SK-N-SH (cell line): ENCODE measurements around the gene SAMD14. TPM values are rescaled to one million over a fixed set of nuclear protein-coding genes. Genes with fewer than 3 reads are reported as not detected.

Experiments used
- CTCF ChIA-PET: fragments of 300-600, 350-600 bp; formaldehyde crosslinking; extraction: SDS; loops from one replicate; lab custom pipeline; 2021; lab: Yijun Ruan, JAX
- POLR2A ChIA-PET: fragments of 350-600 bp; sonication (Branson Sonifier 250); formaldehyde crosslinking; extraction: SDS; loops from one replicate; lab custom pipeline; 2020; ENCODE audit warnings: antibody characterized with exemption, inconsistent platforms; lab: Yijun Ruan, JAX
- DNase-seq: peaks from one replicate; pipeline ENCODE4 v3.0.0; 2012
- H2AFZ ChIP-seq: fragments of 200-600 bp; sonication (generic); 2 replicates; pipeline ENCODE4 v1.8.1; 2016; ENCODE audit warnings: antibody characterized with exemption, mild to moderate bottlenecking, low read depth
- H3F3A ChIP-seq: fragments of 200-600 bp; sonication (generic); replicated peaks from 2 replicates; pipeline ENCODE3; 2016; ENCODE audit warnings: antibody characterized with exemption, mild to moderate bottlenecking; ENCODE audit not compliant: insufficient read depth
- H3K27ac ChIP-seq, 2 experiments: fragments of 200-500 bp in 1 of 2; fragments of 200-600 bp in 1 of 2; sonication (Bioruptor generic) in 1 of 2; sonication (generic), shearing (Covaris generic) in 1 of 2; 2 replicates each; pipeline versions ENCODE4 v1.5.1 to v1.6.1; 2014 to 2016; ENCODE audit warnings: low read depth in 2 of 2, inconsistent platforms in 1 of 2, low read length in 1 of 2, mild to moderate bottlenecking in 1 of 2, mixed read lengths in 1 of 2
- H3K27me3 ChIP-seq: fragments of 200-600 bp; sonication (generic), shearing (Covaris generic); 2 replicates; pipeline ENCODE4 v1.6.1; 2016; ENCODE audit warnings: mixed run types; ENCODE audit not compliant: insufficient read depth
- H3K36me3 ChIP-seq, 2 experiments: fragments of 200-500 bp in 1 of 2; fragments of 200-600 bp in 1 of 2; sonication (Bioruptor generic) in 1 of 2; sonication (generic) in 1 of 2; replicated peaks in 1 of 2; 2 replicates each; pipeline versions ENCODE3 to v1.5.1; 2014 to 2016; ENCODE audit warnings: low read length in 1 of 2, mild to moderate bottlenecking in 1 of 2; ENCODE audit not compliant: insufficient read depth in 2 of 2, control insufficient read depth in 1 of 2
- H3K4me1 ChIP-seq, 2 experiments: fragments of 200-500 bp in 1 of 2; fragments of 200-600 bp in 1 of 2; sonication (Bioruptor generic) in 1 of 2; sonication (generic), shearing (Covaris generic) in 1 of 2; 2 replicates each; pipeline versions ENCODE4 v1.5.1 to v1.6.1; 2014 to 2016; ENCODE audit warnings: low read depth in 1 of 2, low read length in 1 of 2, mixed run types in 1 of 2; ENCODE audit not compliant: insufficient read depth in 2 of 2, control insufficient read depth in 1 of 2
- H3K4me2 ChIP-seq: fragments of 200-600 bp; sonication (generic), shearing (Covaris generic); 2 replicates; pipeline ENCODE4 v1.6.1; 2017; ENCODE audit warnings: mixed run types
- H3K4me3 ChIP-seq, 2 experiments: fragments of 200-500 bp in 1 of 2; fragments of 200-600 bp in 1 of 2; sonication (Bioruptor generic) in 1 of 2; sonication (generic), shearing (Covaris generic) in 1 of 2; 2 replicates each; pipeline versions ENCODE4 v1.5.1 to v1.8.1; 2014 to 2016; ENCODE audit warnings: low read depth in 2 of 2, inconsistent platforms in 1 of 2, low read length in 1 of 2, mild to moderate bottlenecking in 1 of 2, mixed read lengths in 1 of 2, moderate library complexity in 1 of 2
- H3K79me2 ChIP-seq: fragments of 200-600 bp; sonication (generic); 2 replicates; pipeline ENCODE4 v1.8.1; 2017; ENCODE audit warnings: mild to moderate bottlenecking; ENCODE audit not compliant: insufficient read depth
- H3K9ac ChIP-seq: fragments of 200-600 bp; sonication (generic); 2 replicates; pipeline ENCODE4 v1.6.1; 2017; ENCODE audit warnings: mixed run types
- H3K9me2 ChIP-seq: fragments of 200-600 bp; sonication (generic); 2 replicates; pipeline ENCODE4 v1.6.1; 2017; ENCODE audit warnings: mixed run types
- H3K9me3 ChIP-seq: fragments of 200-600 bp; sonication (generic); 2 replicates; pipeline ENCODE4 v1.6.1; 2017; ENCODE audit warnings: mixed run types, mild to moderate bottlenecking, moderate library complexity
- H4K20me1 ChIP-seq: fragments of 200-600 bp; sonication (generic); 2 replicates; pipeline ENCODE4 v1.6.1; 2017; ENCODE audit warnings: mild to moderate bottlenecking, mixed run types; ENCODE audit not compliant: insufficient read depth
- CTCF ChIP-seq: fragments of 200-600 bp; sonication (generic); IDR thresholded peaks from 2 replicates; pipeline ENCODE4 v1.6.1; 2017; ENCODE audit warnings: antibody characterized with exemption, mild to moderate bottlenecking, moderate library complexity
- FOSL2 ChIP-seq: IDR thresholded peaks from 2 replicates; pipeline ENCODE4 v1.4.0; 2012; ENCODE audit warnings: low read depth, mild to moderate bottlenecking, moderate library complexity, borderline replicate concordance
- FOXJ3 ChIP-seq: sonication (generic); formaldehyde crosslinking; IDR thresholded peaks from 2 replicates; pipeline ENCODE4 v1.5.1; 2020; ENCODE audit warnings: mild to moderate bottlenecking, missing genetic modification reagents
- MAX ChIP-seq: IDR thresholded peaks from 2 replicates; pipeline ENCODE4 v1.4.0; 2012; ENCODE audit warnings: low read depth
- NRF1 ChIP-seq: IDR thresholded peaks from 2 replicates; pipeline ENCODE4 v1.6.1; 2012; ENCODE audit warnings: low read depth, mild to moderate bottlenecking, low read length
- REST ChIP-seq: IDR thresholded peaks from 2 replicates; pipeline ENCODE4 v1.6.1; 2012; ENCODE audit warnings: mild to moderate bottlenecking, low read depth, low read length, moderate library complexity
- RFX5 ChIP-seq: IDR thresholded peaks from 2 replicates; pipeline ENCODE4 v1.6.1; 2012; ENCODE audit warnings: mild to moderate bottlenecking, improper control_type of control experiment, low read length
- USF1 ChIP-seq: IDR thresholded peaks from 2 replicates; pipeline ENCODE4 v1.4.0; 2012; ENCODE audit warnings: low read depth, borderline replicate concordance
- WGBS: methylation state at CpG from one replicate; pipeline ENCODE4 v1.1.6; 2017; ENCODE audit warnings: low lambda C conversion rate; 5-methylcytosine and 5-hydroxymethylcytosine counted together
- polyA plus RNA-seq, 3 experiments: library from polyadenylated mRNA; depleted of rRNA; stranded (reverse); fragments of >200 nt; gene quantifications; 2 replicates each; pipeline ENCODE4 v1.2.3, GENCODE V29; 2012

SAMD14 gene
- polyA plus RNA-seq, 1 of the 3 experiments (the other 2 are of a cell fraction) = 3.4 TPM

- no peaks in the 10 kb centered on the region for H3K79me2 ChIP-seq
- TF ChIP-seq REST = no peak
- no peak for TF ChIP-seq USF1
- TF ChIP-seq RFX5 = no peak
- no peak for TF ChIP-seq FOXJ3 (CRISPR knock-in tag)
- TF ChIP-seq FOSL2 = no peak
- no peak for TF ChIP-seq NRF1
- TF ChIP-seq MAX = no peak
- no peak for TF ChIP-seq CTCF
- TF ChIP-seq, all 33 proteins: peak for 0
- CTCF ChIA-PET = interaction anchor here (1.0 to 16.3 kb wide), 17 partner anchors 13 to 186 kb away, joined by 3 to 297 read pairs (median 8); partner anchors contain the start of genes COL1A1, ITGA3, PDK2 and PPP1R9B
- H3K4me2 ChIP-seq = no peak overlapping the region
- no peaks in the 10 kb centered on the region for H3K9me2 ChIP-seq
- H3K4me3 ChIP-seq = no peak overlapping the region
- H3K4me1 ChIP-seq = peaks cover 0 to 24% of the 10 kb centered on the region in 2 experiments; a peak in 1 of 4 replicates
- H2AFZ ChIP-seq = no peak overlapping the region
- peaks cover 5 to 26% of the 10 kb centered on the region in 2 experiments for H3K36me3 ChIP-seq
- H3K27ac ChIP-seq = peak overlapping the region in 1 of 2 experiments; percentile 62; a peak in 2 of 4 replicates
- POLR2A ChIA-PET = interaction anchor here (0.9 to 3.3 kb wide), 4 partner anchors 12 to 51 kb away, joined by 3 to 13 read pairs (median 8); partner anchors contain the start of gene SAMD14
- H4K20me1 ChIP-seq = no peaks in the 10 kb centered on the region
- no peak overlapping the region for H3K9ac ChIP-seq
- peaks cover 5% of the 10 kb centered on the region for H3F3A ChIP-seq
- H3K27me3 ChIP-seq = no peaks in the 10 kb centered on the region
- WGBS = 91% methylated on average over 19 of the region's 19 CpGs
- DNase-seq = peak; percentile 69
- no peaks in the 10 kb centered on the region for H3K9me3 ChIP-seq
Observed at GRCh38 chr17:50110591-50111349, 19.2 kb downstream of the SAMD14 start.
